ENCODE measurements around the gene MRPS9. TPM values are rescaled to one million over a fixed set of nuclear protein-coding genes. Genes with fewer than 3 reads are reported as not detected.
A peak's percentile ranks its signal among the peaks of the same experiment; 100 is the strongest.

MRPS9 gene
- total and polyA plus RNA-seq, 2 of the 13 experiments (the other 11 are each of a cell fraction or from before 2014, with no cell fraction given): 31.2 to 91.8 TPM

- no peak for TF ChIP-seq AHDC1 (CRISPR knock-in tag; IDR thresholded peaks at IDR 0.05; ENCODE audit: borderline replicate concordance)
- no peak for TF ChIP-seq TEAD2 (CRISPR knock-in tag; IDR thresholded peaks at IDR 0.05)
- TF ChIP-seq BHLHE40 (IDR thresholded peaks at IDR 0.05; ENCODE audit: low read length): peak; percentile 20; the same call in 1 of the 2 replicates
- TF ChIP-seq ZNF670 (CRISPR knock-in tag; IDR thresholded peaks at IDR 0.05; ENCODE audit: borderline replicate concordance): no peak
- TF ChIP-seq NRL (CRISPR knock-in tag; IDR thresholded peaks at IDR 0.05; ENCODE audit: borderline replicate concordance): no peak
- TF ChIP-seq ETS1 (CRISPR knock-in tag; IDR thresholded peaks at IDR 0.05): no peak
Measured at GRCh38 chr2:105135436-105135835, 97.6 kb downstream of the MRPS9 start (continued).

- ChIA-PET POLR2A (no interaction called here), CTCF (ENCODE audit: low intra/inter-chr PET ratio, low total read pairs) (no interaction called here)
- in situ Hi-C loops (cut with HindIII; ENCODE audit: extremely low pct_ligation_motif_present, low pct_unique_long_range_greater_than_20kb) (no loop called here), intact Hi-C loops (cut with micrococcal nuclease; ENCODE audit: unreplicated experiment) (no loop called here)
- WGBS (ENCODE audit: low lambda C conversion rate): 35% methylated on average over 4 of the region's 4 CpGs
- Histone ChIP-seq H2AFZ (ENCODE audit: low read length) (no peak overlapping the region), H3K9me3 (ENCODE audit: low read length) (no peaks in the 10 kb centered on the region), H3K79me2 (ENCODE audit: insufficient read depth, low read length) (no peaks in the 10 kb centered on the region), H3K4me1 (ENCODE audit: insufficient read depth, low read length) (no peaks in the 10 kb centered on the region), H3K27me3 (ENCODE audit: control insufficient read depth in 1 of 2, insufficient read depth in 2 of 2, low read length in 2 of 2) (peaks cover 0 to 42% of the 10 kb centered on the region in 2 experiments; a peak in 4 of 5 replicates), H3K4me2 (ENCODE audit: low read depth, low read length) (no peak overlapping the region), H3K9ac (ENCODE audit: insufficient read depth, low read depth, low read length) (no peak overlapping the region), H3K36me3 (replicated peaks in 1 of 2; ENCODE audit: control insufficient read depth in 1 of 2, insufficient read depth in 2 of 2, low read length in 2 of 2) (no peaks in the 10 kb centered on the region), H4K20me1 (ENCODE audit: insufficient read depth, low read length) (no peaks in the 10 kb centered on the region), H3K4me3 (replicated peaks in 1 of 3; ENCODE audit: insufficient read depth in 1 of 3, low read depth in 2 of 3, low read length in 3 of 3) (no peak overlapping the region), H3K27ac (ENCODE audit: extremely low read length, insufficient read depth, low read length) (no peak overlapping the region)
- FAIRE-seq (no peak), ATAC-seq (no peak), DNase-seq (ENCODE audit: low spot score) (no peak)
- BruUV-seq (replicated peaks): no TSS peak
- TF ChIP-seq ZBTB49 (CRISPR knock-in tag; IDR thresholded peaks at IDR 0.05; ENCODE audit: borderline replicate concordance) (no peak), ATF2 (CRISPR knock-in tag; IDR thresholded peaks at IDR 0.05) (no peak), REXO4 (CRISPR knock-in tag; IDR thresholded peaks at IDR 0.05; ENCODE audit: borderline replicate concordance) (no peak)
Measured at GRCh38 chr2:105136394-105136793, 98.5 kb downstream of the MRPS9 start.

Measured in HepG2 (cell line).